GM12878 (cell line): ENCODE data around the gene HPSE2. TPM values are rescaled to one million over a fixed set of nuclear protein-coding genes. Genes with fewer than 3 reads are reported as not detected.

Experiments used
- ATAC-seq: fragments of 200-7000 bp; cut with Tn5 transposase; 3 replicates; pipeline ENCODE4 v1.9.1; 2020; ENCODE audit warnings: mild to moderate bottlenecking, moderate library complexity
- BruUV-seq: library from RNA; stranded (reverse); fragments of 400-500 nt; replicated peaks from 2 replicates; lab custom pipeline; 2021; lab: Mats Ljungman, UMichigan
- CTCF ChIA-PET: fragments of 300-600 bp; sonication (Branson Sonifier 250); formaldehyde crosslinking; extraction: SDS; loops from one replicate; lab custom pipeline; 2021; ENCODE audit warnings: inconsistent platforms; lab: Yijun Ruan, JAX
- POLR2A ChIA-PET: fragments of 350-600 bp; formaldehyde crosslinking; extraction: SDS; loops from one replicate; lab custom pipeline; 2021; ENCODE audit warnings: inconsistent platforms; lab: Charles Lee
- RAD21 ChIA-PET: fragments of 300-600 bp; sonication (Branson Sonifier 250); formaldehyde crosslinking; loops from one replicate; lab custom pipeline; 2023; ENCODE audit warnings: antibody characterized with exemption; ENCODE audit not compliant: unreplicated experiment; lab: Charles Lee
- SMC1A ChIA-PET: fragments of 300-600 bp; sonication (Branson Sonifier 250); formaldehyde crosslinking; loops from one replicate; lab custom pipeline; 2023; ENCODE audit not compliant: unreplicated experiment, uncharacterized antibody; lab: Charles Lee
- DNase-seq: peaks from one replicate; pipeline ENCODE4 v3.0.0-alpha.2; 2011; ENCODE audit warnings: low read depth, low spot score
- FAIRE-seq: peaks from 3 replicates; lab custom pipeline; 2011; peaks lifted over from hg19 to GRCh38; lab: Jason Lieb, UNC
- H2AFZ ChIP-seq: 2 replicates; pipeline ENCODE4 v1.6.0; 2011; ENCODE audit warnings: low read depth, low read length, control low read depth; ENCODE audit not compliant: control insufficient read depth
- H3K27ac ChIP-seq: 2 replicates; pipeline ENCODE4 v1.5.1; 2011; ENCODE audit warnings: control low read depth; ENCODE audit not compliant: control insufficient read depth, insufficient read depth
- H3K27me3 ChIP-seq, 2 experiments: replicated peaks in 1 of 2; 2 replicates each; pipeline versions ENCODE4 v1.6.0 to v1.6.1; 2011; ENCODE audit warnings: low read length in 1 of 2; ENCODE audit not compliant: control insufficient read depth in 2 of 2, insufficient read depth in 2 of 2
- H3K36me3 ChIP-seq, 2 experiments: 2 replicates each; pipeline ENCODE4 v1.5.1; 2011; ENCODE audit warnings: low read length in 1 of 2; ENCODE audit not compliant: control insufficient read depth in 2 of 2, insufficient read depth in 2 of 2
- H3K4me1 ChIP-seq: 2 replicates; pipeline ENCODE4 v1.6.1; 2011; ENCODE audit warnings: mild to moderate bottlenecking, low read length, moderate library complexity, mixed read lengths; ENCODE audit not compliant: control insufficient read depth, insufficient read depth
- H3K4me2 ChIP-seq: 2 replicates; pipeline ENCODE4 v1.6.0; 2011; ENCODE audit warnings: control low read depth; ENCODE audit not compliant: control insufficient read depth, insufficient read depth
- H3K4me3 ChIP-seq: fragments of 200-600 bp; sonication (generic); 2 replicates; pipeline ENCODE4 v1.5.1; 2016
- H3K79me2 ChIP-seq: 2 replicates; pipeline ENCODE4 v1.6.0; 2011; ENCODE audit warnings: low read length; ENCODE audit not compliant: control insufficient read depth, insufficient read depth
- H3K9ac ChIP-seq: 2 replicates; pipeline ENCODE4 v1.8.0; 2011; ENCODE audit warnings: low read length, control low read depth, mixed read lengths; ENCODE audit not compliant: control insufficient read depth, insufficient read depth
- H3K9me3 ChIP-seq: replicated peaks from 3 replicates; pipeline ENCODE4 v1.5.1; 2011; ENCODE audit warnings: mild to moderate bottlenecking, low read length; ENCODE audit not compliant: control insufficient read depth, insufficient read depth
- H4K20me1 ChIP-seq: 2 replicates; pipeline ENCODE4 v1.6.0; 2011; ENCODE audit not compliant: control insufficient read depth, insufficient read depth
- DPF2 ChIP-seq: fragments of 450-650 bp; IDR thresholded peaks from 2 replicates; pipeline ENCODE4 v1.6.1; 2017; ENCODE audit warnings: mild to moderate bottlenecking
- EED ChIP-seq: sonication (generic); IDR thresholded peaks from 2 replicates; pipeline ENCODE4 v1.6.1; 2016; ENCODE audit warnings: antibody characterized with exemption, low read depth
- NR2C2 ChIP-seq: IDR thresholded peaks from 2 replicates; pipeline ENCODE4 v1.6.1; 2011; ENCODE audit warnings: borderline replicate concordance, low read depth; ENCODE audit not compliant: control insufficient read depth, insufficient read length
- PML ChIP-seq: IDR thresholded peaks from 2 replicates; pipeline ENCODE4 v1.6.1; 2012; ENCODE audit warnings: low read length, inconsistent platforms
- POLR2A ChIP-seq: IDR thresholded peaks from 2 replicates; pipeline ENCODE4 v1.6.1; 2011; ENCODE audit warnings: low read depth, mild to moderate bottlenecking, low read length
- SMARCA5 ChIP-seq: fragments of 450-650 bp; IDR thresholded peaks from 2 replicates; pipeline ENCODE4 v1.6.1; 2017; ENCODE audit warnings: mild to moderate bottlenecking
- WGBS: methylation state at CpG from one replicate; pipeline ENCODE4 v1.1.6; 2016; ENCODE audit warnings: low lambda C conversion rate; ENCODE audit not compliant: insufficient replicate concordance, insufficient coverage; ENCODE audit errors: missing lambda C conversion rate; 5-methylcytosine and 5-hydroxymethylcytosine counted together
- in situ Hi-C: fragments of 300-500 bp; cut with MboI; formaldehyde crosslinking; loops from 9 replicates; pipeline ENCODE4 v1.14.3; 2018; ENCODE audit warnings: mixed read lengths
- intact Hi-C: fragments of 100-400 bp; cut with micrococcal nuclease; formaldehyde crosslinking; loops from one replicate; pipeline ENCODE4 v1.14.2; 2022; ENCODE audit not compliant: unreplicated experiment
- polyA plus RNA-seq, 11 experiments: library from polyadenylated mRNA; depleted of rRNA in 4 of 11; unstranded in 6 of 11; stranded (reverse) in 5 of 11; fragments of >200 nt; fragmentation: Nextera tagmentation in 4 of 11; fragmentation: Illumina TruSeq in 1 of 11; extraction: Ambion mirVana in 4 of 11; extraction: Trizol in 1 of 11; gene quantifications; 1 replicate in 1 of 11; 2 replicates in 10 of 11; pipeline versions ENCODE4 v1.2.1 to v1.2.3, GENCODE V29; 2011 to 2016; ENCODE audit warnings: inconsistent platforms in 2 of 11, missing spikeins in 2 of 11, low read depth in 1 of 11
- total RNA-seq, 4 experiments: library from RNA; depleted of rRNA in 3 of 4; stranded (reverse); fragments of >200 nt in 3 of 4; fragmentation: Illumina TruSeq in 1 of 4; extraction: Trizol in 1 of 4; gene quantifications; 2 replicates each; pipeline versions ENCODE4 v1.2.1 to v1.2.3, GENCODE V29; 2013 to 2021
- TF ChIP-seq, protein P1 (sequence below): IDR thresholded peaks from 2 replicates; pipeline ENCODE4 v1.6.1; 2012; ENCODE audit warnings: low read length, inconsistent platforms
- TF ChIP-seq, protein P2 (sequence below): IDR thresholded peaks from 2 replicates; pipeline ENCODE4 v1.6.1; 2012; ENCODE audit warnings: improper control_type of control experiment, low read depth, low read length; ENCODE audit not compliant: insufficient replicate concordance
- TF ChIP-seq, protein P3 (sequence below): IDR thresholded peaks from 2 replicates; pipeline ENCODE4 v1.6.1; 2011; ENCODE audit warnings: low read depth, mild to moderate bottlenecking, low read length, moderate library complexity, borderline replicate concordance; ENCODE audit errors: extremely low read depth
- TF ChIP-seq, protein P4 (sequence below): fragments of 450-650 bp; formaldehyde crosslinking; IDR thresholded peaks from 2 replicates; pipeline ENCODE4 v1.4.0; 2022; ENCODE audit warnings: mild to moderate bottlenecking, moderate library complexity
- TF ChIP-seq, protein P5 (sequence below): fragments of 450-650 bp; formaldehyde crosslinking; IDR thresholded peaks from 2 replicates; pipeline ENCODE4 v1.4.0; 2020; ENCODE audit warnings: mild to moderate bottlenecking, moderate library complexity

HPSE2 gene
- total and polyA plus RNA-seq, 10 of the 15 experiments (the other 5 are each of a cell fraction or from before 2014, with no cell fraction given): 0.06 TPM; not detected in 9

DNA sequence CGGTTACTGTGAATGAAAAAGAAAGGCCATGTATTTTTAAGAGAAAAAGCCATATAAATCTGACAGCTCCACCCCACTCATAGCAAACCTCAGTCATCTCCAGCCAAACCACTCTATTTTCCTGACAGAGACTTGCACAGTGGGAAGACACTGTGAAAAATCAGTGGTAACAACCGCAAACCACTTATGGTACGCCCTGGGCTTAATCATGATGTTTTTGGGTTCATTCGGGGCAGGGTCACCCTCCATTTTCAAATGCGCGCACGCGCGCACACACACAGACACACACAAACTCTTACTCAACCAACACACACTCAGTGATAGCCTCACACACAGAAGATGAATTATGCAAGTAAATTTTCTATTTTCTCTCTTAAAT, 706.9 kb downstream of the HPSE2 start:
- FAIRE-seq: no peak
- ATAC-seq: no peak
- no peak for DNase-seq
- Histone ChIP-seq H4K20me1 (no peaks in the 10 kb centered on the region), H3K4me2 (no peak overlapping the region), H3K27me3 (peaks cover 0 to 1% of the 10 kb centered on the region in 2 experiments; a peak in 1 of 4 replicates), H2AFZ (no peak overlapping the region), H3K79me2 (no peaks in the 10 kb centered on the region), H3K9me3 (no peaks in the 10 kb centered on the region), H3K4me1 (no peaks in the 10 kb centered on the region), H3K27ac (no peak overlapping the region), H3K4me3 (no peak overlapping the region), H3K36me3 (no peaks in the 10 kb centered on the region), H3K9ac (no peak overlapping the region)
- no peak for TF ChIP-seq EED
- TF ChIP-seq, protein P1, sequence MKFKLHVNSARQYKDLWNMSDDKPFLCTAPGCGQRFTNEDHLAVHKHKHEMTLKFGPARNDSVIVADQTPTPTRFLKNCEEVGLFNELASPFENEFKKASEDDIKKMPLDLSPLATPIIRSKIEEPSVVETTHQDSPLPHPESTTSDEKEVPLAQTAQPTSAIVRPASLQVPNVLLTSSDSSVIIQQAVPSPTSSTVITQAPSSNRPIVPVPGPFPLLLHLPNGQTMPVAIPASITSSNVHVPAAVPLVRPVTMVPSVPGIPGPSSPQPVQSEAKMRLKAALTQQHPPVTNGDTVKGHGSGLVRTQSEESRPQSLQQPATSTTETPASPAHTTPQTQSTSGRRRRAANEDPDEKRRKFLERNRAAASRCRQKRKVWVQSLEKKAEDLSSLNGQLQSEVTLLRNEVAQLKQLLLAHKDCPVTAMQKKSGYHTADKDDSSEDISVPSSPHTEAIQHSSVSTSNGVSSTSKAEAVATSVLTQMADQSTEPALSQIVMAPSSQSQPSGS: no peak
- TF ChIP-seq SMARCA5: no peak
- TF ChIP-seq, protein P2, sequence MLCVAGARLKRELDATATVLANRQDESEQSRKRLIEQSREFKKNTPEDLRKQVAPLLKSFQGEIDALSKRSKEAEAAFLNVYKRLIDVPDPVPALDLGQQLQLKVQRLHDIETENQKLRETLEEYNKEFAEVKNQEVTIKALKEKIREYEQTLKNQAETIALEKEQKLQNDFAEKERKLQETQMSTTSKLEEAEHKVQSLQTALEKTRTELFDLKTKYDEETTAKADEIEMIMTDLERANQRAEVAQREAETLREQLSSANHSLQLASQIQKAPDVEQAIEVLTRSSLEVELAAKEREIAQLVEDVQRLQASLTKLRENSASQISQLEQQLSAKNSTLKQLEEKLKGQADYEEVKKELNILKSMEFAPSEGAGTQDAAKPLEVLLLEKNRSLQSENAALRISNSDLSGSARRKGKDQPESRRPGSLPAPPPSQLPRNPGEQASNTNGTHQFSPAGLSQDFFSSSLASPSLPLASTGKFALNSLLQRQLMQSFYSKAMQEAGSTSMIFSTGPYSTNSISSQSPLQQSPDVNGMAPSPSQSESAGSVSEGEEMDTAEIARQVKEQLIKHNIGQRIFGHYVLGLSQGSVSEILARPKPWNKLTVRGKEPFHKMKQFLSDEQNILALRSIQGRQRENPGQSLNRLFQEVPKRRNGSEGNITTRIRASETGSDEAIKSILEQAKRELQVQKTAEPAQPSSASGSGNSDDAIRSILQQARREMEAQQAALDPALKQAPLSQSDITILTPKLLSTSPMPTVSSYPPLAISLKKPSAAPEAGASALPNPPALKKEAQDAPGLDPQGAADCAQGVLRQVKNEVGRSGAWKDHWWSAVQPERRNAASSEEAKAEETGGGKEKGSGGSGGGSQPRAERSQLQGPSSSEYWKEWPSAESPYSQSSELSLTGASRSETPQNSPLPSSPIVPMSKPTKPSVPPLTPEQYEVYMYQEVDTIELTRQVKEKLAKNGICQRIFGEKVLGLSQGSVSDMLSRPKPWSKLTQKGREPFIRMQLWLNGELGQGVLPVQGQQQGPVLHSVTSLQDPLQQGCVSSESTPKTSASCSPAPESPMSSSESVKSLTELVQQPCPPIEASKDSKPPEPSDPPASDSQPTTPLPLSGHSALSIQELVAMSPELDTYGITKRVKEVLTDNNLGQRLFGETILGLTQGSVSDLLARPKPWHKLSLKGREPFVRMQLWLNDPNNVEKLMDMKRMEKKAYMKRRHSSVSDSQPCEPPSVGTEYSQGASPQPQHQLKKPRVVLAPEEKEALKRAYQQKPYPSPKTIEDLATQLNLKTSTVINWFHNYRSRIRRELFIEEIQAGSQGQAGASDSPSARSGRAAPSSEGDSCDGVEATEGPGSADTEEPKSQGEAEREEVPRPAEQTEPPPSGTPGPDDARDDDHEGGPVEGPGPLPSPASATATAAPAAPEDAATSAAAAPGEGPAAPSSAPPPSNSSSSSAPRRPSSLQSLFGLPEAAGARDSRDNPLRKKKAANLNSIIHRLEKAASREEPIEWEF: no peak
- TF ChIP-seq, protein P3, sequence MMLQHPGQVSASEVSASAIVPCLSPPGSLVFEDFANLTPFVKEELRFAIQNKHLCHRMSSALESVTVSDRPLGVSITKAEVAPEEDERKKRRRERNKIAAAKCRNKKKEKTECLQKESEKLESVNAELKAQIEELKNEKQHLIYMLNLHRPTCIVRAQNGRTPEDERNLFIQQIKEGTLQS: no peak
- TF ChIP-seq NR2C2: no peak
- TF ChIP-seq DPF2: no peak
- TF ChIP-seq, protein P4, sequence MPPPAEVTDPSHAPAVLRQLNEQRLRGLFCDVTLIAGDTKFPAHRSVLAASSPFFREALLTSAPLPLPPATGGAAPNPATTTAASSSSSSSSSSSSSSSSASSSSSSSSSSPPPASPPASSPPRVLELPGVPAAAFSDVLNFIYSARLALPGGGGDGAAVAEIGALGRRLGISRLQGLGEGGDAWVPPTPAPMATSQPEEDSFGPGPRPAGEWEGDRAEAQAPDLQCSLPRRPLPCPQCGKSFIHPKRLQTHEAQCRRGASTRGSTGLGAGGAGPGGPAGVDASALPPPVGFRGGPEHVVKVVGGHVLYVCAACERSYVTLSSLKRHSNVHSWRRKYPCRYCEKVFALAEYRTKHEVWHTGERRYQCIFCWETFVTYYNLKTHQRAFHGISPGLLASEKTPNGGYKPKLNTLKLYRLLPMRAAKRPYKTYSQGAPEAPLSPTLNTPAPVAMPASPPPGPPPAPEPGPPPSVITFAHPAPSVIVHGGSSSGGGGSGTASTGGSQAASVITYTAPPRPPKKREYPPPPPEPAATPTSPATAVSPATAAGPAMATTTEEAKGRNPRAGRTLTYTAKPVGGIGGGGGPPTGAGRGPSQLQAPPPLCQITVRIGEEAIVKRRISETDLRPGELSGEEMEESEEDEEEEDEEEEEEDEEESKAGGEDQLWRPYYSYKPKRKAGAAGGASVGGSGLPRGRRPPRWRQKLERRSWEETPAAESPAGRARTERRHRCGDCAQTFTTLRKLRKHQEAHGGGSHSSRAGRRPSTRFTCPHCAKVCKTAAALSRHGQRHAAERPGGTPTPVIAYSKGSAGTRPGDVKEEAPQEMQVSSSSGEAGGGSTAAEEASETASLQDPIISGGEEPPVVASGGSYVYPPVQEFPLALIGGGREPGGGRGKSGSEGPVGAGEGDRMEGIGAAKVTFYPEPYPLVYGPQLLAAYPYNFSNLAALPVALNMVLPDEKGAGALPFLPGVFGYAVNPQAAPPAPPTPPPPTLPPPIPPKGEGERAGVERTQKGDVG (CRISPR knock-in tag): no peak
- TF ChIP-seq POLR2A: no peak
- TF ChIP-seq, protein P5, sequence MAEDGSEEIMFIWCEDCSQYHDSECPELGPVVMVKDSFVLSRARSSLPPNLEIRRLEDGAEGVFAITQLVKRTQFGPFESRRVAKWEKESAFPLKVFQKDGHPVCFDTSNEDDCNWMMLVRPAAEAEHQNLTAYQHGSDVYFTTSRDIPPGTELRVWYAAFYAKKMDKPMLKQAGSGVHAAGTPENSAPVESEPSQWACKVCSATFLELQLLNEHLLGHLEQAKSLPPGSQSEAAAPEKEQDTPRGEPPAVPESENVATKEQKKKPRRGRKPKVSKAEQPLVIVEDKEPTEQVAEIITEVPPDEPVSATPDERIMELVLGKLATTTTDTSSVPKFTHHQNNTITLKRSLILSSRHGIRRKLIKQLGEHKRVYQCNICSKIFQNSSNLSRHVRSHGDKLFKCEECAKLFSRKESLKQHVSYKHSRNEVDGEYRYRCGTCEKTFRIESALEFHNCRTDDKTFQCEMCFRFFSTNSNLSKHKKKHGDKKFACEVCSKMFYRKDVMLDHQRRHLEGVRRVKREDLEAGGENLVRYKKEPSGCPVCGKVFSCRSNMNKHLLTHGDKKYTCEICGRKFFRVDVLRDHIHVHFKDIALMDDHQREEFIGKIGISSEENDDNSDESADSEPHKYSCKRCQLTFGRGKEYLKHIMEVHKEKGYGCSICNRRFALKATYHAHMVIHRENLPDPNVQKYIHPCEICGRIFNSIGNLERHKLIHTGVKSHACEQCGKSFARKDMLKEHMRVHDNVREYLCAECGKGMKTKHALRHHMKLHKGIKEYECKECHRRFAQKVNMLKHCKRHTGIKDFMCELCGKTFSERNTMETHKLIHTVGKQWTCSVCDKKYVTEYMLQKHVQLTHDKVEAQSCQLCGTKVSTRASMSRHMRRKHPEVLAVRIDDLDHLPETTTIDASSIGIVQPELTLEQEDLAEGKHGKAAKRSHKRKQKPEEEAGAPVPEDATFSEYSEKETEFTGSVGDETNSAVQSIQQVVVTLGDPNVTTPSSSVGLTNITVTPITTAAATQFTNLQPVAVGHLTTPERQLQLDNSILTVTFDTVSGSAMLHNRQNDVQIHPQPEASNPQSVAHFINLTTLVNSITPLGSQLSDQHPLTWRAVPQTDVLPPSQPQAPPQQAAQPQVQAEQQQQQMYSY (CRISPR knock-in tag): no peak
- no peak for TF ChIP-seq PML
- SMC1A ChIA-PET: no interaction called here
- in situ Hi-C loops (no loop called here), intact Hi-C loops (no loop called here)
- RAD21 ChIA-PET: no interaction called here
- no TSS peak for BruUV-seq
- POLR2A ChIA-PET: no interaction called here
- CTCF ChIA-PET: no interaction called here
- WGBS: 85% methylated on average over 9 of the region's 9 CpGs
